HTR-8/SVneo (cell line): ENCODE data around the gene FBXO41.

Experiments used
- DNase-seq: peaks from one replicate; pipeline ENCODE4 v3.0.0; 2011; ENCODE audit warnings: low spot score, mixed read lengths; ENCODE audit not compliant: insufficient read length
- FAIRE-seq: peaks from 2 replicates; lab custom pipeline; 2011; peaks lifted over from hg19 to GRCh38; lab: Jason Lieb, UNC

The FBXO41 gene

GRCh38 chr2:73284296-73285158 is at the start of gene FBXO41:
TSS of gene FBXO41 (minus strand) at chr2:73284478. CDS start at chr2:73269630, 14,848 bp downstream.
- DNase-seq = peak; percentile 78
- FAIRE-seq = peak; percentile 76

GRCh38 chr2:73334045-73334444 is 49.8 kb upstream of the FBXO41 start:
- no peak for FAIRE-seq
- no peak for DNase-seq

GRCh38 chr2:73333564-73333963 is 49.3 kb upstream of the FBXO41 start:
- FAIRE-seq (no peak), DNase-seq (no peak)

GRCh38 chr2:73324126-73324725 is 39.9 kb upstream of the FBXO41 start:
- no peak for DNase-seq
- no peak for FAIRE-seq

GRCh38 chr2:73323551-73323950 is 39.3 kb upstream of the FBXO41 start:
- DNase-seq (no peak), FAIRE-seq (no peak)

- no peak for FAIRE-seq
- no peak for DNase-seq
These were observed 30.2 kb upstream of the FBXO41 start for GRCh38 chr2:73314441-73314840.

- no peak for DNase-seq
- no peak for FAIRE-seq
These were observed 23.4 kb upstream of the FBXO41 start for GRCh38 chr2:73307720-73308119.

GRCh38 chr2:73301636-73302035 is 17.4 kb upstream of the FBXO41 start:
- FAIRE-seq = no peak
- DNase-seq = no peak

GRCh38 chr2:73300926-73301325 is 16.6 kb upstream of the FBXO41 start:
- FAIRE-seq = no peak

GRCh38 chr2:73297586-73297985 is 13.3 kb upstream of the FBXO41 start:
- FAIRE-seq (no peak), DNase-seq (no peak)

More at GRCh38 chr2:73300926-73301325, 16.6 kb upstream of the FBXO41 start:
- DNase-seq = no peak

- DNase-seq (no peak), FAIRE-seq (no peak)
These were observed 12.9 kb upstream of the FBXO41 start for GRCh38 chr2:73297151-73297559.

- FAIRE-seq = no peak
- no peak for DNase-seq
These were observed 11.6 kb upstream of the FBXO41 start for GRCh38 chr2:73295751-73296400.

GRCh38 chr2:73294239-73294638 is 10.0 kb upstream of the FBXO41 start:
- FAIRE-seq (no peak), DNase-seq (no peak)

- FAIRE-seq (peak; percentile 83), DNase-seq (peak; percentile 82)
These were observed 9.4 kb upstream of the FBXO41 start, which contains the start of gene EGR4 for GRCh38 chr2:73293534-73294171. TSS of gene EGR4 (minus strand) at chr2:73293548. CDS start at chr2:73293317, 231 bp downstream.

GRCh38 chr2:73292906-73293533 is 8.7 kb upstream of the FBXO41 start:
- DNase-seq (no peak), FAIRE-seq (no peak)

GRCh38 chr2:73292316-73292905 is 8.1 kb upstream of the FBXO41 start:
- FAIRE-seq = no peak
- no peak for DNase-seq

- no peak for FAIRE-seq
- DNase-seq = no peak
These were observed 7.4 kb upstream of the FBXO41 start for GRCh38 chr2:73291461-73292315.

- DNase-seq (peak; percentile 60), FAIRE-seq (no peak)
These were observed 6.8 kb upstream of the FBXO41 start for GRCh38 chr2:73291093-73291460.
